HCT116 (cell line): ENCODE results near the gene GPRC5D. TPM values are rescaled to one million over a fixed set of nuclear protein-coding genes. Genes with fewer than 3 reads are reported as not detected.
A peak's percentile ranks its signal among the peaks of the same experiment; 100 is the strongest.

ENCODE experiments used
- ATAC-seq: fragments of 200-7000 bp; cut with Tn5 transposase; 2 replicates; pipeline ENCODE4 v1.9.1; 2020; ENCODE audit warnings: mild to moderate bottlenecking, moderate library complexity
- BruUV-seq: library from RNA; stranded (reverse); fragments of 400-500 nt; replicated peaks from 2 replicates; lab custom pipeline; 2021; lab: Mats Ljungman, UMichigan
- CTCF ChIA-PET: fragments of 300-600 bp; sonication (Branson Sonifier 250); formaldehyde crosslinking; loops from one replicate; lab custom pipeline; 2021; ENCODE audit warnings: antibody characterized with exemption; lab: Charles Lee
- POLR2A ChIA-PET: fragments of 300-600, 350-600 bp; sonication (Branson Sonifier 250); formaldehyde crosslinking; loops from one replicate; lab custom pipeline; 2021; ENCODE audit warnings: antibody characterized with exemption; lab: Charles Lee
- RAD21 ChIA-PET, 2 experiments: fragments of 300-600 bp; sonication (Branson Sonifier 250); formaldehyde crosslinking; loops; one replicate each; lab custom pipeline; 2023; ENCODE audit warnings: low total read pairs in 2 of 2; ENCODE audit not compliant: uncharacterized antibody in 2 of 2, unreplicated experiment in 2 of 2, low non-redundant PET in 1 of 2; lab: Charles Lee
- DNase-seq: peaks from one replicate; pipeline ENCODE4 v3.0.0-alpha.2; 2010; ENCODE audit warnings: low read depth, low spot score
- H2AFZ ChIP-seq: fragments of 200-600 bp; shearing (Covaris generic), sonication (generic); 2 replicates; pipeline ENCODE4 v1.6.1; 2017; ENCODE audit warnings: low read depth, mixed run types, mixed read lengths, antibody characterized with exemption, low read length; ENCODE audit not compliant: poor library complexity, severe bottlenecking
- H3K27ac ChIP-seq: 2 replicates; pipeline ENCODE4 v1.5.1; 2012; ENCODE audit warnings: low read depth, low read length
- H3K27me3 ChIP-seq: fragments of 200-600 bp; sonication (generic); 2 replicates; pipeline ENCODE4 v1.6.1; 2016; ENCODE audit warnings: mixed run types, low read length, mixed read lengths; ENCODE audit not compliant: insufficient read depth
- H3K36me3 ChIP-seq, 2 experiments: fragments of 200-500 bp in 1 of 2; fragments of 200-600 bp in 1 of 2; sonication (Bioruptor generic) in 1 of 2; sonication (generic) in 1 of 2; 2 replicates each; pipeline versions ENCODE4 v1.5.1 to v1.6.1; 2014 to 2016; ENCODE audit warnings: low read length in 2 of 2, inconsistent platforms in 1 of 2, mixed read lengths in 1 of 2, mixed run types in 1 of 2; ENCODE audit not compliant: insufficient read depth in 2 of 2, control insufficient read depth in 1 of 2
- H3K4me1 ChIP-seq, 2 experiments: fragments of 200-600 bp in 1 of 2; sonication (generic) in 1 of 2; 2 replicates each; pipeline versions ENCODE4 v1.5.1 to v1.6.1; 2012 to 2017; ENCODE audit warnings: low read length in 2 of 2, inconsistent platforms in 1 of 2, mild to moderate bottlenecking in 1 of 2, mixed read lengths in 1 of 2, mixed run types in 1 of 2, moderate library complexity in 1 of 2; ENCODE audit not compliant: insufficient read depth in 2 of 2, control insufficient read depth in 1 of 2
- H3K4me2 ChIP-seq: fragments of 200-600 bp; sonication (generic); 2 replicates; pipeline ENCODE4 v1.6.1; 2017; ENCODE audit warnings: mixed run types, low read length, mixed read lengths
- H3K4me3 ChIP-seq, 2 experiments: fragments of 200-600 bp in 1 of 2; sonication (generic) in 1 of 2; replicated peaks in 1 of 2; 2 replicates each; pipeline ENCODE4 v1.5.1; 2011 to 2016; ENCODE audit warnings: low read length in 2 of 2, control low read depth in 1 of 2, low read depth in 1 of 2, mild to moderate bottlenecking in 1 of 2, mixed read lengths in 1 of 2, mixed run types in 1 of 2
- H3K79me2 ChIP-seq: fragments of 200-600 bp; sonication (generic); 2 replicates; pipeline ENCODE4 v1.6.1; 2017; ENCODE audit warnings: mild to moderate bottlenecking, mixed run types, low read length, moderate library complexity, mixed read lengths; ENCODE audit not compliant: insufficient read depth
- H3K9ac ChIP-seq: fragments of 200-600 bp; sonication (generic); 2 replicates; pipeline ENCODE4 v1.6.1; 2016; ENCODE audit warnings: low read length, mixed read lengths
- H3K9me2 ChIP-seq: fragments of 200-600 bp; sonication (generic), shearing (Covaris generic); 2 replicates; pipeline ENCODE4 v1.6.1; 2017; ENCODE audit warnings: mixed run types, mild to moderate bottlenecking, moderate library complexity; ENCODE audit not compliant: insufficient read depth
- H3K9me3 ChIP-seq, 2 experiments: fragments of 200-500 bp in 1 of 2; fragments of 200-600 bp in 1 of 2; sonication (Bioruptor generic) in 1 of 2; sonication (generic) in 1 of 2; 2 replicates each; pipeline ENCODE4 v1.6.1; 2014 to 2017; ENCODE audit warnings: low read length in 2 of 2, mixed read lengths in 2 of 2, inconsistent platforms in 1 of 2, low read depth in 1 of 2, mild to moderate bottlenecking in 1 of 2, mixed run types in 1 of 2, moderate library complexity in 1 of 2; ENCODE audit not compliant: control insufficient read depth in 1 of 2, insufficient read depth in 1 of 2
- H4K20me1 ChIP-seq: fragments of 200-600 bp; sonication (generic), shearing (Covaris generic); 2 replicates; pipeline ENCODE4 v1.6.1; 2017; ENCODE audit warnings: mixed run types, mild to moderate bottlenecking, moderate library complexity; ENCODE audit not compliant: insufficient read depth
- CTCF ChIP-seq, 3 experiments: fragments of 200-600 bp in 1 of 3; sonication (generic) in 1 of 3; IDR thresholded peaks in 2 of 3; conservative IDR thresholded peaks in 1 of 3; 2 replicates each; pipeline ENCODE4 v1.5.1; 2012 to 2017; ENCODE audit warnings: low read depth in 2 of 3, low read length in 2 of 3, antibody characterized with exemption in 1 of 3, borderline replicate concordance in 1 of 3, control low read depth in 1 of 3, mild to moderate bottlenecking in 1 of 3, mixed read lengths in 1 of 3, mixed run types in 1 of 3, moderate library complexity in 1 of 3; ENCODE audit not compliant: insufficient read depth in 1 of 3
- EGR1 ChIP-seq: IDR thresholded peaks from 2 replicates; pipeline ENCODE4 v1.6.1; 2012; ENCODE audit warnings: low read depth
- ELF1 ChIP-seq: IDR thresholded peaks from 2 replicates; pipeline ENCODE4 v1.6.1; 2012; ENCODE audit warnings: low read depth, borderline replicate concordance
- EZH2 ChIP-seq: fragments of 200-600 bp; sonication (generic); IDR thresholded peaks from 2 replicates; pipeline ENCODE4 v1.6.1; 2017; ENCODE audit warnings: antibody characterized with exemption, mixed run types
- JUND ChIP-seq: IDR thresholded peaks from 2 replicates; pipeline ENCODE4 v1.6.1; 2012
- POLR2A ChIP-seq: IDR thresholded peaks from 2 replicates; pipeline ENCODE4 v1.7.0; 2011; ENCODE audit warnings: borderline replicate concordance; ENCODE audit not compliant: insufficient read depth, insufficient read length; ENCODE audit errors: extremely low read depth
- RAD21 ChIP-seq: IDR thresholded peaks from 2 replicates; pipeline ENCODE4 v1.6.1; 2012; ENCODE audit warnings: low read depth, mild to moderate bottlenecking
- REST ChIP-seq: IDR thresholded peaks from 2 replicates; pipeline ENCODE4 v1.6.1; 2012; ENCODE audit warnings: low read depth
- SIN3A ChIP-seq: IDR thresholded peaks from 2 replicates; pipeline ENCODE4 v1.6.1; 2012; ENCODE audit warnings: low read depth
- SP1 ChIP-seq: IDR thresholded peaks from 2 replicates; pipeline ENCODE4 v1.6.1; 2012; ENCODE audit warnings: low read depth
- SRF ChIP-seq: IDR thresholded peaks from 2 replicates; pipeline ENCODE4 v1.6.1; 2012; ENCODE audit warnings: low read depth
- ZFX ChIP-seq: fragments of 450-650 bp; IDR thresholded peaks from 2 replicates; pipeline ENCODE4 v1.6.1; 2017
- intact Hi-C: fragments of 100-400 bp; cut with micrococcal nuclease; formaldehyde crosslinking; loops from 2 replicates; pipeline ENCODE4 v1.10.0; 2022
- total RNA-seq: library from RNA; stranded (reverse); gene quantifications from one replicate; pipeline ENCODE4 v1.2.1, GENCODE V29; 2021; ENCODE audit not compliant: unreplicated experiment

GPRC5D gene
- total RNA-seq, 1 experiment from 2014 or later = not detected

- TF ChIP-seq ELF1 (no peak), JUND (no peak)
Measured at GRCh38 chr12:12976366-12976765, 24.4 kb upstream of the GPRC5D start (continued).

- no peak overlapping the region for H2AFZ ChIP-seq
- BruUV-seq = no TSS peak
- intact Hi-C loops = no loop called here
- H3K9me2 ChIP-seq = no peaks in the 10 kb centered on the region
- no peak overlapping the region for H3K27ac ChIP-seq
- H3K4me1 ChIP-seq = peaks cover 0 to 12% of the 10 kb centered on the region in 2 experiments; a peak in 1 of 4 replicates
- ATAC-seq = peak; percentile 94
- POLR2A ChIA-PET = interaction anchor here (0.7 to 1.6 kb wide), 3 partner anchors 56 to 172 kb away, joined by 3 to 4 read pairs (median 3); partner anchors contain the start of gene GPRC5A
- H3K79me2 ChIP-seq = no peaks in the 10 kb centered on the region
- no peak overlapping the region for H3K4me2 ChIP-seq
- no peaks in the 10 kb centered on the region for H4K20me1 ChIP-seq
- no peaks in the 10 kb centered on the region for H3K9me3 ChIP-seq
- CTCF ChIA-PET = interaction anchor here (0.6 to 1.6 kb wide), 12 partner anchors 9 to 598 kb away, joined by 3 to 10 read pairs (median 4); no protein-coding TSS in a partner anchor
- DNase-seq = peak; percentile 29
- no peak overlapping the region for H3K9ac ChIP-seq
- peaks cover 11 to 18% of the 10 kb centered on the region in 2 experiments; a peak in 3 of 4 replicates for H3K36me3 ChIP-seq
- no peak for TF ChIP-seq POLR2A
- no peak for TF ChIP-seq SRF
- peak; percentile 87 for TF ChIP-seq RAD21
- TF ChIP-seq ZFX = no peak
- no peak for TF ChIP-seq SP1
- TF ChIP-seq EGR1 = no peak
- peak; percentile 69 to 78 (median 74) for TF ChIP-seq CTCF (IDR thresholded peaks at IDR 0.05 in 2 of 3, conservative IDR thresholded peaks at IDR 0.05 in 1 of 3; ENCODE audit: borderline replicate concordance in 1 of 3, insufficient read depth in 1 of 3, low read depth in 2 of 3, low read length in 2 of 3)
- TF ChIP-seq REST = no peak
- TF ChIP-seq EZH2 = no peak
- TF ChIP-seq SIN3A = no peak
- TF ChIP-seq JUND = no peak
- RAD21 ChIA-PET = interaction anchor here in 1 of 2 experiments (1.1 to 1.4 kb wide), 2 partner anchors 163 to 186 kb away, joined by 3 read pairs; no protein-coding TSS in a partner anchor
- no peaks in the 10 kb centered on the region for H3K27me3 ChIP-seq
- H3K4me3 ChIP-seq = no peak overlapping the region
Measured at GRCh38 chr12:12975322-12976077, 23.5 kb upstream of the GPRC5D start.
